GM19043 (cell line): ENCODE data around the gene STRBP.
A peak's percentile ranks its signal among the peaks of the same experiment; 100 is the strongest.
"Not testable (repeated sequence)": the region's sequence is repeated elsewhere in the genome, so short reads cannot be mapped to it uniquely, and the experiment has no call there.

Experiments
- ATAC-seq: cut with Tn5 transposase; IDR thresholded peaks from one replicate; pipeline ENCODE4 v1.9.1; 2021; ENCODE audit warnings: low read depth; ENCODE audit not compliant: unreplicated experiment

STRBP gene

DNA sequence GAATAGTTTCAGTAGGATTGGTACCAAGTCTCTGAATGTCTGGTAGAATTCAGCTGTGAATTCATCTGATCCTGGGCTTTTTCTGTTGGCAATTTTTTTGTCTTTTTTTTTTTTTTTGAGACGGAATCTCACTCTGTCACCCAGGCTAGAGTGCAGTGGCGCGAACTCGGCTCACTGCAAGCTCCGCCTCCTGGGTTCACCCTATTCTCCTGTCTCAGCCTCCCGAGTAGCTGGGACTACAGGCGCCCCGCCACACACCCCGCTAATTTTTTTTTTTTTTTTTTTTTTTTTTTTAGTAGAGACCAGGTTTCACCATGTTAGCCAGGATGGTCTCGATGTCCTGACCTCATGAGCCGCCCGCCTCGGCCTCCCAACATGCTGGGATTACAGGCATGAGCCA is 67.9 kb downstream of the STRBP start:
- not testable (repeated sequence) for ATAC-seq

DNA sequence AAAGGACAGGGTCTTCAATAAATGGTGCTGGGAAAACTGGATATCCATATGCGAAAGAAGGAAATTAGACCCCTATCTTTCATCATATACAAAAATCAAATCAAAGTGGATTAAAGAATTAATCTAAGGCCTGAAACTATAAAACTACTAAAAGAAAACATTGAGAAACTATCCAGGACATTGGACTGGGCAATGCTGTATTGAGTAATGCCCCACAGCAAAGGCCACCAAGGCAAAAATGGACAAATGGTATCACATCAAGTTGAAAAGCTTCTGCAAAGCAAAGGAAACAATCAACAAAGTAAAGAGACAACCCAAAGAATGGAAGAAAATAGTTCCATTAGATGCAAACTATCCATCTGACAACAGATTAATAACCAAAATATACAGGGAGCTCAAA is 72.3 kb downstream of the STRBP start:
- ATAC-seq: no peak

DNA sequence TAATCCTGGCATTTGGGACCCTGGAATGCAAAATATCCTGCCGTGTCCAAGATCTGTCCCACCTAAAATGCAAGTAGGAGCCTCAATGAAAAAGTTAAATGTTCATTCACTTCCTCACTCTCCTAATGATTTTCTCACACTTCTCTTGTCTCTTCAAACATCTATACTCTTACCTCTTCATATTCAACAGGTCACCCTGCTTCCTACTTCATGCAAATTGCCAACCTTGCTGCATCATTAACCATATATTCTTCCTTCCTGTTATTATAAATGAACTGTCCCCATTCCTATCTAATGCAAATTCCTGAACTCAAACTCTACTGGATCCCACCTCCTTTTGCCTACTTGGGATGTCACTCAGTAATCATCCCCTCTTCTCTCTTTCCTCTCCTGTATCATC is 74.4 kb downstream of the STRBP start:
- no peak for ATAC-seq

DNA sequence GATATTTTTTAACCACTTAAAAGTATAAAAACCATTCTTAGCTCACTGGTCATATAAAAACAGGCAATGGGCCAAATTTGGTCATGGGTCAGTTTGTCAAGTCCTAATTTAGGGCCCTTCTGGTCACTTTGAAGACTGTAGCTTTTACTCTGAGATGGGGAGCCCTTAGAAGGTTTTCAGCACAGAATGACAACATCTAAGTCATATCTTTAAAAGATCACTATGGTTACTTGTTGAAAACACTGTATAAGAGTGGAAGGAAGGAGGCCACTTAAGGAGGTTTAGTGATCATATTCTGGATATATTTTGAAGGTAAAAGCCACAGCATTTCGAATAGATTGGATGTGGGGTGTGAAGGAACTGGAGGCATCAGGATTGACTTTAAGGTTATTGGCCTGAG is 76.7 kb downstream of the STRBP start:
- ATAC-seq: no peak

DNA sequence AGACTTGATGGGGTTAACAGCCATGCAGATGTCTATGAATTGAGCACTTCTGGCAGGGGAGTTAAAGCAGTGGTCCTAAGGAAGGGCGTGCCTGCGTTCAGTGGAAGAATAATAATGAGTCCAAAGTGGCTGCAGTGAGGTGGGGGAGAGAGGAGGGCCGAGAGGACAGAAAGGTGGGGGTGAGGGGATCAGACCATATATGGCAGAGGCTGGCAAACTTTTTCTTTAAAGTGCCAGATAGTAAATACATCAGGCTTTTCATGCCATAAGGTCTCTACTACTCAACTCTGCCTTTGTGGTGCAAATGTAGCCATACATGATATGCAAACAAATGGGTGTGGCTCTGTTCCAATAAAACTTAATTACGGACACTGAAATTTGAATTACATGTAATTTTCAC is 77.1 kb downstream of the STRBP start:
- no peak for ATAC-seq

DNA sequence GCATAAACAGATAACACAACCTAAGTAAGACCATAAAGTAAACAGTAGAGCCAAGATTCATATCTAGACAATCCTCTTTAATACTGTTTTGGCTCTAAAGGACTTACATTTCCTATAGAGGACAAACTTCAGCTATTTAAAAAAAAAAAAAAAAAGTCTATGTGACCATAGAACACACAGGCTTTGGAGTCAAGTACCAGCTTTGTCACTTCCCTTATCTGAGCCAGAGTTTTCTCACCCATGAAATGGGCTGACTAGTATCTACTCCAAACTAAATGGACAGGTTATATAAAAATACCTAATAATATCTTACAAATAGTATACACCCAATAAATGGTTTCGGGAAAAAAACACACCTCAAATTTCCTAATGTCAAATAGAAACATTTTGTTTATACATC is 81.3 kb downstream of the STRBP start:
- ATAC-seq: no peak

DNA sequence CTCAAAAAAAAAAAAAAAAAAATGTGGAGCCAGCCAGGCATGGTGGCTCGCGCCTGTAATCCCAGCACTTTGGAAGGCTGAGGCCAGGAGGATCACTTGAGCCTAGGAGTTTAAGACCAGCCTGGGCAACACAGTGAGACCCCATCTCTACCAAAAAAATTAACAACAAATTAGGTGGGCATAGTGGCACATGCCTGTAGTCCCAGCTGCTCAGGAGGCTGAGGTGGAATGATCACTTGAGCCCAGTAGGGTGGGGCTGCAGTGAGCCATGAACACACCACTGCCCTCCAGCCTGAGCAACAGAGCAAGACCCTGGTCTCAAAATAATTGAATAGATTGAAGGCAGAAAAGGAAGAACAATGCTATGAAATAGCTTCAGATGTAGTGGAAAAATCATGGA is 82.4 kb downstream of the STRBP start:
- not testable (repeated sequence) for ATAC-seq

DNA sequence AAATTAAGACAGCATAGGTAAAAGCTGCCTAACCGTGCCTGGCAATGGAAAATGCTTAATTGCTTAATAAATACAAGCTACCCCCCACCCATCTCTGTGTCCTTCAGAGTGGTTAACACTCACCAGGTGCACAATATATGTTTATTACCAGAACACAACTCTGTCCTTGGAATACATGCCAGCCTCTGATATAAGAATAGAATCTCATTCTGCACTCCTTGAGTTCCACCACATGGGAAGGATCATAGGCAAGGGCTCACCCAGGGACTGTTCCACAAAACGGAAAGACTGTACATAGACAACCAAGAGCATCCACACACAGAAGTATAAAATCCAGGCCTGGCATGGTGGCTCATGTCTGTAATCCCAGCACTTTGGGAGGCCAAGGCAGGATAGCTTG is 91.4 kb downstream of the STRBP start:
- ATAC-seq: no peak

DNA sequence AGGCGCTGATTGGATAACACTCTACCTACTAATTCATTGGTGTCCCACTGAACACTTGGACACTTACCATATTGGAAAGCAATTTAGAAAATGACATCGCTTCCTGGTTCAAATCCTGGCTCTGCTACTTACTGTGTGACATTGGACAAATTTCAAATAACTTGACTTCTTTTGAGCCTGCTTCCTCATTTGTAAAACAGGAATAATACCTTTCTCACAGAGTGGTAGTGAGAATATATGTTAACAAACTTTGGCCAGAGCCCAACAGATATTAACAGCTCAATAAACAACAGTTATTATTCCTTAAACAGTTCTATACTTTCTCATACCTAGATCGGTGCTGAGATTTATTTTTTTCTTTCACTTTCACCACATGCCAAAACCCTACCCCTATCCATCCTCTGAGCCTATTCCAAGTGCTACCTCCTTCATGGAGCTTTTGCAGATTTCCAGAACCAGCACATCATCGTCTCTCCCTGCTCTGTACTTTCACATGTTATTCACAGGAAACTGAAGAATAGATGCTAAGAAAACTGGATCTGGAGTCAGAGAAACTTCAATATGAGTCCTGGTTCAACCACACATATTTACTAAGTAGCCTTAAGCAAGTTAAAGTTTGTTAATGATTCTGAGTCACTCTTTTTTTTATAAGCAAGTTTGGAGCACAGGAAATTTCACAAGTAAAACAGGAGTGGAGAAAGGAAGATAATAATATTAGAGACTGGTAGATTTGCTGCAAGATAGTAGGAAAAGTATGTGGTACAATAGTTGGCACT is 92.3 kb downstream of the STRBP start:
- no peak for ATAC-seq

DNA sequence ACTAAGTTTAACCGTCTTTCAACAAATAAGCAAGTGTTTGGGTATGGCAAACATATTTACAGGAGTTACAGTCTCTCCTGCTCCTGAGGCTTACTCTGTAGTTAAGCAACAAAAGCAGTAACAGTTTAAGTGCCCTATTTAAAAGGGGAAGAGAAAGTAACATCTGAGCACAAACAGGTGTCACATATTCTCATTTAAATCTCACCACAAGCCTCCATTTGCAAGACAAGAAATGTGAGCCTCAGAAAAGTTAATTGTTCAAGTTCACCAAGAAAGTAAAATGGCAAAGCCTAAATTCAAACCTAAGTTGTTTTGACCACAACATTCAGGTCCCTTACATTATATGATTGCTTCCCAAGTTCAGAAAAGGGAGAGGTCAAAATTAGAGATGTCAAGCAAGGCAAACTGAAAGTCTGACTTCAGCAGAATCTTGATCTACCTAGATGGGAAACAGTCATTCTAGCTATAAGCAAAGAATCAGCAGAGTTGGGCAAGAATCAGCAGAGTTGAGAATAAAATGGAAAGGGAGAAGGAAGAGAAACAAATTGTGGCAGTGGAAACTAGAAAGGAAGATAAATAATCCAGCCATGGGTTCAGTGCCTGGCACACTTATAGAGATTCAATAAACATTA is 93.4 kb downstream of the STRBP start:
- ATAC-seq: peak; percentile 89

DNA sequence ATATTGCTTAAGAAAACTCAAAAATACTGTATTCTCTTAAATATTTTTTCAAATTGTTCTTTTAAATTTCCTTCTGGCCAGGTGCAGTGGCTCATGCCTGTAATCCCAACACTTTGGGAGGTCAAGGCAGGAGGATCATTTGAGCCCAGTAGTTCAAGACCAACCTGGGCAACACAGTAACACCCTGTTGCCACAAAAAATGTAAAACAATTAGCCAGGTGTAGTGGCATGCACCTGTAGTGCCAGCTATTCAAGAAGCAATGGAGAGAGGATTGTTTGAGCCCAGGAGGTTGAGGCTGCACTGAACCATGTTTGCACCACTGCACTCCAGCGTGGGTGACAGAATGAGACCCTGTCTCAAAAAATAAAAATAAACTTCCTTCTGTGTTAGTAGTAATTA is 94.3 kb downstream of the STRBP start:
- ATAC-seq: no peak

DNA sequence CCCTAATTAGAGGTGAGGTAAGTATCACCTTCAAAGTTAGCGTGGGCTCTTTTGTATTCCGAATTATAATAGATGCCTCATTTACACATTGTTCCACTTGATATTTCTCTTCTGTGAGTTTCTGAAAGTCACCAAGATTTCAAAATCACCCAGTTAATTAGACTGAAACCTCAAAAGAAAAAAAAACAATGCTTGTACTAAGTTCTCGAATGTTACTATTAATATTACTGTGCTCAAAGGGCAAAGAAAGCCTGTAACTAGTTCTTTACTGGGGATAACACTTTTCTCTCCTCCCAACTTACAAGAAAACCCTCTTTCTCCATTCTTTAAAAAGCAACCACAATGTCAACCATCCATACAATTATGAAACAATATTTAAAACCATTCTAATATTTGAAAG is 98.5 kb downstream of the STRBP start:
- no peak for ATAC-seq

DNA sequence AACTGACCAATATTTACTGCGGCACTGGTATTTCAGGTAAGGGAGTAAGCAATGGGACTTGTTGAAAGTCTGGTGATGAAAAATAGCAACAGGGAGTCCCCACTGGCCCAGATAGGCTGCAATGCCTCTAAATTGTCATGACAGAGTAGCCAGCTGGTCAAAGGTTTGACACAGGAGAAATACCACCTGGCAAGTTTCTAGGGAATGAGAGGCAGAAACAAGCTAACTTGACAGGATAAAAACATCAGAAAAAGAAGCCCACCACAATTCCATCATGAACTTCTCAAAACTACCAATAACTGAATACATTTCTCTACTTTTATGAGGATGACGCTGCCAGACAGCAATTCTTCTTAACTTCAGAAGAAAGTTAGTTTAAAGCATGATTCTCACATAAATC is 99.8 kb downstream of the STRBP start:
- ATAC-seq: no peak

DNA sequence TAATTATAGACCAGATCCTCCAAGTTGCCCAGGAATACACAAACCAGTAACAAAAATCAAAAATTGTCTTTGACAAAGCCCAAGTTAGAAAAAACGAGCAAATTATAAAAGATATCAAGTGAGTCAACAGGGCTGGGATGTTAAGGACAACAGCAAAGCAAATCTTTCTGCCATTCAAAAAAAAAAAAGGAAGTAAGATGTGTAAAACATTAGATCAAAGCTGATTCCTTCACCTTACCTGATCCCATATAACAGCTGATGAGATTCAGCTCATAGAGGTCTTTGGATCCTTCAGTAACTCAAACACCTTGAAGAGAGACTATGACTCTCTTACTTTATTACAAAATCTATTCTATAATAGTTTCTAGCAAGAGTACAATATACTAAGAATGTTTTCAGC is 100.9 kb downstream of the STRBP start:
- ATAC-seq: no peak

DNA sequence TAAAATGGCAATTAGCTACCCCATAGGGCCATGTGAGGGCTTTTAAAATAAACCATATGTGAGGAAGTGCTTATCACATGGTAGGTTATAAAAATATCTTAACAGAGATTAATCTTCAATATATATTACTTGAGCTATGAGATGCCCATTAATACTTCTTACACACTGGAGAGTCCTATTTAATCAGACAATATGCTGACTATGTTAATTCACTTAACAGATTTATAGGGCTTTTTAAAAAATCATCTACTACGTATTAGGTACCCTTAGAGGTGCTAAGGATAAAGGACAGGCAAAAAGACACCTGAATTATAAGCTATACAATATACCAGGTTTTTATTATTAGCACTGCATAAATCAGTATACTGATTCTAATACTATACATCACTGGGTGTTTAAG is 102.6 kb downstream of the STRBP start:
- no peak for ATAC-seq

DNA sequence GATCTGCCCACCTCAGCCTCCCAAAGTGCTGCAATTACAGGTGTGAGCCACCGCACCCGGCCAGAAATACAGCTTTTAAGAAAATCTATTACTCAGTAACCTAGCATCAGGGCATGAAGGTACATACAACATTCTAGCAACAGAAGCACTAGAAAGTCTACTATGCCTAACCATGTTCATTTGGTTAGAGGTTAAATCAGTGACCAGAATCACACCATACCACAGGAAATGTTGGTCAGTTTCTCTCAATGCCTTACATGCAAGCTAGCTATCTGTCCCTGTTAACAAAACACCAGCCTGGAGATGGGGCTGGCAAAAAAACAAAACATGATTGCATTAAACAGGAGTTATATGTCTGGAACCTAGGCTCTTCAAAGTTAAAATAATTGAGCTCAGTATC is 104.1 kb downstream of the STRBP start:
- peak; percentile 77 for ATAC-seq

DNA sequence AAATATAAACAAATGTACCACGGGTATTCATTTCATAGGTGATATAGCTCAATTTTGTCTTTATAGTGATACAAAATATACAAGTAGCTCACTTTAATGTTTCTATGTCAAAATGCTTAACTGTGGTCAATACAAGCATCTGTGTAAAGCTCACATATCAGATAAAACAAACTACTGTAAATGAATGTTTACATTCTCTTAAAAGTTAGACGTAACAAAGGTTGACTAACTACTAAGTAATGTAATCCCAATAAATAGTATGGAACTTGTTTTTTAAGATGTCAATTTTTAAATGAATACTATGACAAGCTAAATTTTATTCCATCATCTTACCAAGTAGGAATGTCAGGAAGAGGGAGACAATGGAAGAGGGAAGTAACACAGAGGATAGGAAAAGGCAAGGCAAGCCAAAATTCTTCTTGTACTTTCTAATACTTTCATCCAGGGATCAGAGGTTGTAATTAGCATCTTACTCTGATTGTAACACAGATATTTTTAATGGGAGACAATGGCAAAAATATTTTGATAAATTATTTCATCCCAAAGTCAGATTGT is 105.5 kb downstream of the STRBP start:
- no peak for ATAC-seq

DNA sequence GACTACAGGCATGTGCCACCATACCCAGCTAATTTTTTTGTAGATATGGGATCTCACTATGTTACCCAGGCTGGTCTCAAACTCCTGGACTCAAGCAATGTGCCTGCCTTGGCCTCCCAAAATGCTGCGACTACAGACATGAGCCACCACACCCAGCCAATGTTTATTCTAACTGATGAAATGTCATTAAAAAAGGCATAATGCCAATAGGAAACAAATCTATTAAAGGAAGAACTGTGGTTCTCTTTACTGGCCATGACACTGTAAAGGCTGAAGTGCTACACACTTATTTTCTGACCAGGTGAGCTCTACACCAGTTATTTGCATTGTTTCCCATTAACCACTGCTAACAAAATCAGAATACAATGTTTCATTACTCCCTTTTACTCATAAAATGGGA is 106.0 kb downstream of the STRBP start:
- ATAC-seq: no peak

DNA sequence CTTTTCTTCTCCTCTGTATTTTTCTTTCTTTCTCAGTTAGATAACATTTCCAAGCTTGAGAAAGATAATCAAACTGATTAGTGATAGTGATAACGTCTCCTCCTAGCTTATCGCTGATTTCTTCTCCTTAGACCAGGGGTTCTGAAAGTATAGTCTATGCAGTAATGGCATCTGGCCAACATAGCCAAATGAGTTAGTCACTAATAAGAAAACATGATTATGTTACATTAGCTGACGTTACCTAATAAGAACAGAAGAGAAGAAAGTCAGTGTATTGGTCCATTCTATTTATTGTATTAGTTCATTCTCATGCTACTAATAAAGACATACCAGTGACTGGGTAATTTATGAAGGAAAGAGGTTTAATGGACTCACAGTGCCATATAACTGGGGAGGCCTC is 111.2 kb downstream of the STRBP start:
- ATAC-seq: no peak

DNA sequence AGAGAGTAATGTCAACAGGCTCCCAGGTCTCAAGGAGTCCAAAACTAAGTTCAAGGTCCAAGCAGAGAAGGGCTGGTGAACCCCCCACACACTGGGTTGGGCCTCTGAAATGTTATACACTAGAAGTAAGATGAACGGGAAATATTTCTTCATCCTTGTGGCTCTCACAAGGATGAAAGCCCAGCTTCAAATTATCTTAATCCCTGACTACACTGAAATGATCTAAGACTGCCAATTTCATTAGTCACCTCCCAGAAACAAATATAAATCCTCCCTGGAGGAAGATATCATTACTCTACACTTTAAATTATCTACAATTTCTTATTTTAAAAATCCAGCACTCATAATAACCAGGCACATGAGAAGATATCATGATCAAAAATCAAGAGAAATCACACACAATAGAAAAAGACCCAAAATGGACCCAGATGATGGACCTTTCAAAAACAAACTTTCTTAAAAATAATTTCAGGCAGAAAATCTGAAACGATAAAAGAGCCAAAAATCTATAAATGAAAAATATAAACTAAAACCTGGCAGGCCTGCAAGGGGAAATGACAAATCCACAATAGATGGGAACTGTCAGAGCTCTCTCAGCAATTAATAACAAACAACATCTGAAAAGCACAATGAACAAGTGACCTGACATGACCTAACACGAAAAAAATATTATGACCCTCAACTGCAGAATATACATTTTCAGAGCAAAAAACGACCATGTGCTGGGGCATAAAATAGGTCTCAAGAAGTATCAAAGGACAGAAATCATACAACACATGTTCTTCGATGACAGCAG is 117.5 kb downstream of the STRBP start:
- no peak for ATAC-seq

DNA sequence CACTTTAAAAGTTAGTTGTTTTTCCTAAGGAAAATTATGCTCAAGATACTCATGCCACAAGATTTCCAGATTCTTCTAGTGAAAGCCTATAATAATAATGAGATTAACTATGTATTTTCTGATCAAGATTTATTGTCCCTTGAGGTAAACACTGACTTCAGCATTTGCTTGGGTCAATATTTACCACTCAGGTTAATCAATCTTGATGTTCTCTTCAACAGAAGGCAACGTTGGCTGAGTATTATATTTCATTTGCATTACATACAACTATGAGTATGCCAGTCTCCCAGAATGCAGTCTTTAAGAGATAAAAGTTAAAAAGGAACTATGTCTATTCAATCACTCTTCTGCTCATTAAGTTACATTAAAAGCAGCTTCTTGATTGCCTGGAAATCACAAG is 119.3 kb downstream of the STRBP start:
- ATAC-seq: no peak
